ENCODE results near the gene RPP30.
"Not testable (repeated sequence)": the region's sequence is repeated elsewhere in the genome, so short reads cannot be mapped to it uniquely, and the experiment has no call there.

RPP30 gene

GRCh38 chr10:90857635-90858460 lies 13.9 kb upstream of the RPP30 start, which contains the start of gene HTR7:
Gene HTR7, minus strand, starts transcription at chr10:90858039. Its CDS starts 368 bp downstream, at chr10:90857671.
- peaks cover 32 to 66% of the 10 kb centered on the region in 2 donors for H3K27me3 Mint-ChIP-seq

GRCh38 chr10:90858461-90858968 lies 13.3 kb upstream of the RPP30 start:
- Mint-ChIP-seq H3K27me3 (peaks cover 32 to 66% of the 10 kb centered on the region in 2 donors), H3K4me3 (peak overlapping the region; percentile 89 to 92), H3K27ac (peak overlapping the region; percentile 28 to 88), H3K4me1 (ENCODE audit: low read depth in 2 of 2) (peaks cover 8 to 10% of the 10 kb centered on the region in 2 donors), H3K9me3 (no peaks in the 10 kb centered on the region), H3K36me3 (ENCODE audit: insufficient read depth) (peaks cover 4% of the 10 kb centered on the region)
- DNase-seq (no peak), ATAC-seq (replicated peaks) (no peak)

More at GRCh38 chr10:90857635-90858460, 13.9 kb upstream of the RPP30 start, which contains the start of gene HTR7:
- Mint-ChIP-seq H3K4me1 (ENCODE audit: low read depth in 2 of 2) (peaks cover 8 to 10% of the 10 kb centered on the region in 2 donors), H3K36me3 (ENCODE audit: insufficient read depth) (peaks cover 4% of the 10 kb centered on the region), H3K9me3 (no peaks in the 10 kb centered on the region), H3K4me3 (peak within 1 kb of the TSS; percentile 89 to 92), H3K27ac (peak within 1 kb of the TSS; percentile 28 to 88)
- ATAC-seq (replicated peaks) (peak; percentile 87), DNase-seq (peak; percentile 46 to 62 (median 56))

DNA sequence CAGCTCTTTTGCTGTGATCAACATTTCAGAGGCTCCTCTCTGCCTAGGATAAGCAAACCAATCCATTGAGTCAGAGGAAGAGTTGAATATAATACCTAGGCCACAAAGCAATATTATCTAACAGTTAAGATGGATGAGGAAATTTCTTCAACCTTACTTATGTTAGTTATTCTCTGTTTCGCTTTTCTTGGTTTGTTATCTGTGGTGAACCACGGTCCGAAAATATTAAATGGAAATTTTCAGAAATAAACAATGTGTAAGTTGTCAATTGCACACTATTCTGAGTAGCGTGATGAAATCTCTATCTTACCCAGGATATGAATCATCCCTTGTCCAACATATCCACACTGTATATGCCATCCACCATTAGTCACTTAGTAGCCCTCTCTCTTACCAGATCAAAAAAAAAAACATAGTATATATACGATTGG lies 12.4 kb upstream of the RPP30 start:
- ATAC-seq (replicated peaks) = no peak
- peaks cover 32 to 66% of the 10 kb centered on the region in 2 donors for H3K27me3 Mint-ChIP-seq
- no peaks in the 10 kb centered on the region for H3K9me3 Mint-ChIP-seq

GRCh38 chr10:90860790-90861189 lies 11.0 kb upstream of the RPP30 start:
- no peaks in the 10 kb centered on the region for H3K9me3 Mint-ChIP-seq
- peaks cover 8 to 10% of the 10 kb centered on the region in 2 donors for H3K4me1 Mint-ChIP-seq (ENCODE audit: low read depth in 2 of 2)
- no peak overlapping the region for H3K4me3 Mint-ChIP-seq
- H3K36me3 Mint-ChIP-seq (ENCODE audit: insufficient read depth) = peaks cover 4% of the 10 kb centered on the region
- no peak for ATAC-seq (replicated peaks)
- no peak for DNase-seq
- H3K27me3 Mint-ChIP-seq = peaks cover 31 to 52% of the 10 kb centered on the region in 2 donors
- no peak overlapping the region for H3K27ac Mint-ChIP-seq

More for the DNA sequence above, 12.4 kb upstream of the RPP30 start:
- peaks cover 8 to 10% of the 10 kb centered on the region in 2 donors for H3K4me1 Mint-ChIP-seq (ENCODE audit: low read depth in 2 of 2)
- H3K27ac Mint-ChIP-seq = no peak overlapping the region
- H3K36me3 Mint-ChIP-seq (ENCODE audit: insufficient read depth) = peaks cover 4% of the 10 kb centered on the region
- no peak for DNase-seq
- peak overlapping the region in 1 of 2 donors; percentile 89 for H3K4me3 Mint-ChIP-seq

DNA sequence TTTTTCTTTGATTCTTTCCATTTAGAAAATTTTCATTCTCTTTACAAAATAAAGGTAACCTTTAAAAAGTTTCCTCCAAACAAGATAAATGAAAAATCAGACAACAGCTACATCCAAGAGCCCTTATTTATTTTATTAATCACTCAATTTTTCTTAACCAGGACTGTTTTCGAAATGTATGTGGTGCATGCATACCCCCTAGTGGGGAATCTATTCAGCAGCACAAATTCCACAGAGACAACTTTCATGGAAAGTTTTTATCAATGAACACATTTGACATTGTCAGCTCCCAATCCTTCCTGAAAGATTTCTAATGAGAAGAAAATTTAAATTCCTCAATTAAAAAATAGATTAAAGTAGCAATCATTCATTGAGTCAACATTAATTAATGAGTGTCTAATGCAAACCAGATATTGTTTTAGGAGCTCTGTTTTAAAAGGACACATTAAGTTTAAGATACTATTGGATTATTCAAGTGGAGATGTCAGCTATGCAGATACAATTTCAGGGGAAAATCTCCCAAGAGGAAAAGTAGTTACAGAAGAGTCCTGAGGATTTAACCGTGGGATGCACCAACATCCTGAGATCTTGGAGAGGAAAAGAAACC lies 8.8 kb upstream of the RPP30 start:
- no peak for DNase-seq
- Mint-ChIP-seq H3K27me3 (peaks cover 38 to 43% of the 10 kb centered on the region in 2 donors), H3K36me3 (ENCODE audit: insufficient read depth) (no peaks in the 10 kb centered on the region)

DNA sequence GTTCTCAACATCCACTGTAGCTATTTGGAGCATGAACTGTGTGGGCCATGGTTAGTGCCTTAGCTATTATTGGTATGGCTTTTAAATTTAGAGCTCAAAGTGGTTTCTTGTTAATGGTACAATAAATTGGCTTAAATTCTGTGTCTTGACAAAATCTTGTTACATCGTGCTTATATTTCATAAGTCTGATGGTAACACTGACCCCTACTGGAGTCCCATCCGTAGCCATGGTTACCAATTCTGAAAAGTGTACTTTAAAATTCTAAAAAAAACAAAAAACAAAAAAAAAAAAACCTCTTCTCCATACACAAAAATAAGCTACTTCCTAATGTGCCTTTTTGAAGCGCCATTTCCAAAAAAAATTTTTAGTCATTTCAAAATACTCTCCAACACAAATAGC lies 6.4 kb upstream of the RPP30 start:
- Mint-ChIP-seq H3K4me1 (ENCODE audit: low read depth in 2 of 2) (peaks cover 1% of the 10 kb centered on the region in 2 donors), H3K9me3 (no peaks in the 10 kb centered on the region), H3K36me3 (ENCODE audit: insufficient read depth) (no peaks in the 10 kb centered on the region), H3K27ac (no peak overlapping the region), H3K4me3 (no peak overlapping the region), H3K27me3 (peaks cover 58 to 61% of the 10 kb centered on the region in 2 donors)
- DNase-seq = no peak
- no peak for ATAC-seq (replicated peaks)

More for the DNA sequence above, 8.8 kb upstream of the RPP30 start:
- peaks cover 4% of the 10 kb centered on the region in 2 donors for H3K4me1 Mint-ChIP-seq (ENCODE audit: low read depth in 2 of 2)
- H3K27ac Mint-ChIP-seq = no peak overlapping the region
- H3K9me3 Mint-ChIP-seq = no peaks in the 10 kb centered on the region
- ATAC-seq (replicated peaks) = no peak
- H3K4me3 Mint-ChIP-seq = no peak overlapping the region

DNA sequence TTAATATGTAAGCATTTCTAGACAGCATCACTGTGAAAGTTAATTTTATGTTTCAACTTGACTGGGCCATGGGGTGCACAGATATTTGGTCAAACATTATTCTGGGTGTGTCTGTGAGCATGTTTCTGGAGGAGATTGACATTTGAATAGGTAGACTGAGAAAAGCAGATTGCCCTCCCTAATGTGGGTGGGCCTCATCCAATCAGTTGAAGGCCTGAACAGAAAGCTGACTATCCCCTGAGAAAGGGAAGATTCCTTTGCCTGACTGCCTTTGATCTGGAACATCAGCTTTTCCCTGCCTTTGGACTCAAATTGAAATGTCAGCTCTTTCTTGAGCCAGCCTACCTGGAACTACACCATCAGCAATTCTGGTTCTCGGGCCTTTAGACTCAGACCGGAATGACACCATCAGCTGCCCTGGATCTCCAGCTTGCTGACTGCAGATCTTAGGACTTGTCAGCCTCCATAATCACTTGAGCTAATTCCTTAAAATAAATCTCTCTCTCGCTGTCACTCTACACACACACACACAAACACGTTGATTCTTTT lies 5.7 kb upstream of the RPP30 start:
- Mint-ChIP-seq H3K27me3 (peaks cover 55 to 58% of the 10 kb centered on the region in 2 donors), H3K27ac (no peak overlapping the region), H3K9me3 (no peaks in the 10 kb centered on the region), H3K4me3 (no peak overlapping the region), H3K4me1 (ENCODE audit: low read depth in 2 of 2) (peaks cover 2 to 7% of the 10 kb centered on the region in 2 donors), H3K36me3 (ENCODE audit: insufficient read depth) (no peaks in the 10 kb centered on the region)
- ATAC-seq (replicated peaks) (no peak), DNase-seq (no peak)

DNA sequence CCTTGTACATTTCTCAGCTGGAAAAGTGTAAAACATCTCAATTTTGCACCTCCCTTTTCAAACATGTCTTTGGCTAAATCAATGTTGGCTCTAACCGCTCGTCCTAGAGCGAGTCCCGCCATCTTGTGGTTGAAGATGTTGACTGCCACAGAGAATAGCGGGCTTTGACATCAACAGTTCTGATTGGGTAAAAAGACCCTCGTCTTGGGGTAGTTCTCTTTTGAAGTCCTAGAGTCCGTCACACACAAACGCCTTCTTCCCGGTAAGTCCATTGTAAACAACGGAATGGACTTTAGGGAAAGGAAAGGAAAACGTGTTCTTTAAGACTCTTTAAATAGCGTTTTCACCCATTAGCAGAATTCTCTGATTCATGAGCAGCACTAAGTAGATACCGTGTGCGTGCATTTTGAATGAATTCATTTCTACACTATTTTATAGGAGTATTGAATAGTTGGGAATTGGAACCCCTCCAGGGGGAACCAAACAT lies 452 bp upstream of the RPP30 start:
- peaks cover 33 to 37% of the 10 kb centered on the region in 2 donors for H3K27me3 Mint-ChIP-seq
- no peaks in the 10 kb centered on the region for H3K9me3 Mint-ChIP-seq
- peak; percentile 51 for ATAC-seq (replicated peaks)
- peak overlapping the region; percentile 90 to 97 for H3K4me3 Mint-ChIP-seq
- peaks cover 6% of the 10 kb centered on the region for H3K36me3 Mint-ChIP-seq (ENCODE audit: insufficient read depth)
- H3K4me1 Mint-ChIP-seq (ENCODE audit: low read depth in 2 of 2) = peaks cover 17 to 35% of the 10 kb centered on the region in 2 donors
- peak overlapping the region; percentile 82 to 95 for H3K27ac Mint-ChIP-seq
- DNase-seq = peak in 1 of 3 experiments; percentile 20

DNA sequence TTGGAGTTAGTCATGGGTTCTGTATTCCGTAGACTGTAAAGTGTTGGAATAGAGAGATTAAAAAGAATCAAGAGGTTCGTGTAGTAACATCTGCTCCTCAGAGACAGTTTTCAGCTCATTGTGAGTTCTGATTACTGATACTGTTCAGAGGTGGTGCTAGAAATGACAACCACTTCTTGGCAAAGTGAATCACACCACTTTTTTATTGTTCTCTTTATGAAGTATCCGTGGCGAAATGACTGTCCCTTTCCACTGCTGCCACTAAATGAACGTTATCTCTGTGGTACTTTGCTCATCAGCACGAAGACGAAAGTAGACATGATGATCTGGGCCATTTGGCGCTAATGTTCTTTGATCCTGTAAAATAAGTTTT lies 860 bp downstream of the RPP30 start:
- peak overlapping the region; percentile 82 to 95 for H3K27ac Mint-ChIP-seq
- H3K9me3 Mint-ChIP-seq = no peaks in the 10 kb centered on the region
- ATAC-seq (replicated peaks) (no peak), DNase-seq (no peak)
- H3K36me3 Mint-ChIP-seq (ENCODE audit: insufficient read depth) = peaks cover 10% of the 10 kb centered on the region
- peaks cover 27 to 31% of the 10 kb centered on the region in 2 donors for H3K27me3 Mint-ChIP-seq
- peaks cover 17 to 37% of the 10 kb centered on the region in 2 donors for H3K4me1 Mint-ChIP-seq (ENCODE audit: low read depth in 2 of 2)
- H3K4me3 Mint-ChIP-seq = peak overlapping the region; percentile 90 to 97

DNA sequence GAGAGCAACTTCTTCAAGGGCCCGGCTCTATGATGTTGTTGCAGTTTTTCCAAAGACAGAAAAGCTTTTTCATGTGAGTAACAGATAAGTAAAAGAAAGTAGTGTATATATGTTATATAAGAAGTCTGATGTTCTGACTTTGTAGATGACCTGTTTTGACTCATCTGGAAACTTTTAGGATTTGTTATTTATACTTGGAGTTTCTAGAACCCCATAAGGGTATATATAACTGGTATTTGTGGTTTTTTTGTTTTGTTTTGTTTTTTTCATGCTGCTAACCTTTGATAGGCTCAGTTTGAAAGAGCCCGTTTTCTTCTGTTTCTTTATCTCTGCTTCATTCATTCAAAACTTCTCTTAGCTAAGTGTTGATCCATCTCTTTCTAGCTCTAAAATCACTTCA lies 7.3 kb downstream of the RPP30 start:
- Mint-ChIP-seq H3K27ac (no peak overlapping the region), H3K4me3 (no peak overlapping the region), H3K36me3 (ENCODE audit: insufficient read depth) (peaks cover 37% of the 10 kb centered on the region), H3K4me1 (ENCODE audit: low read depth in 2 of 2) (peaks cover 2 to 11% of the 10 kb centered on the region in 2 donors), H3K27me3 (no peaks in the 10 kb centered on the region), H3K9me3 (no peaks in the 10 kb centered on the region)
- DNase-seq = no peak
- no peak for ATAC-seq (replicated peaks)

DNA sequence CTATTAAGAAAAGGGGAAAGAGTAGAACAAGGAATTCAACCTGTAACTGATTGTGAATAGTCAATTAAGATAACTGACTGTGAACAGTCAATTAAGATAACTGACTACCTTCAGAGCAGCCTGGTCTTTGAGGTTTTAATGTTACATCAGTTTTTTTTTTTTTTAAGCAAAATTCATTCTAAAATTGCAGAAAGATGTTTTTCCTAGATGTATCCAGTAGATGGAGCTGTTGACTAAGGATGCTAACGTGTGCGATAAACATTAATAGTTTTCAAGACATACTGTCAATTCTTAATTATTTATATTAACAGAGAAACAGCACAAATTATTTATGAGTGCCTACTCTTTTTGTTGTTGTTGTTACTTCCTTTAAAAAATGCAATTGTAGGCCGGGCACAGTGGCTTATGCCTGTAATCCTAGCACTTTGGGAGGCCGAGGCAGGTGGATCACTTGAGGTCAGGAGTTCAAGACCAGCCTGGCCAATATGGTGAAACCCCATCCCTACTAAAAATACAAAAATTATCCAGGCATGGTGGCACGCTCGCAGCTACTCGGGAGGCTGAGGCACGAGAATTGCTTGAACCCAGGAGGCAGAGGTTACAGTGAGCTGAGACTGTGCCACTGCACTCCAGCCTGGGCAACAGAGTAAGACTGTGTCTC lies 8.4 kb downstream of the RPP30 start:
- peaks cover 0 to 13% of the 10 kb centered on the region in 2 donors for H3K4me1 Mint-ChIP-seq (ENCODE audit: low read depth in 2 of 2)
- H3K9me3 Mint-ChIP-seq, H3K4me3 Mint-ChIP-seq, H3K27me3 Mint-ChIP-seq, H3K27ac Mint-ChIP-seq, DNase-seq: not testable (repeated sequence)
- peaks cover 38% of the 10 kb centered on the region for H3K36me3 Mint-ChIP-seq (ENCODE audit: insufficient read depth)
- peak; percentile 58 for ATAC-seq (replicated peaks)

DNA sequence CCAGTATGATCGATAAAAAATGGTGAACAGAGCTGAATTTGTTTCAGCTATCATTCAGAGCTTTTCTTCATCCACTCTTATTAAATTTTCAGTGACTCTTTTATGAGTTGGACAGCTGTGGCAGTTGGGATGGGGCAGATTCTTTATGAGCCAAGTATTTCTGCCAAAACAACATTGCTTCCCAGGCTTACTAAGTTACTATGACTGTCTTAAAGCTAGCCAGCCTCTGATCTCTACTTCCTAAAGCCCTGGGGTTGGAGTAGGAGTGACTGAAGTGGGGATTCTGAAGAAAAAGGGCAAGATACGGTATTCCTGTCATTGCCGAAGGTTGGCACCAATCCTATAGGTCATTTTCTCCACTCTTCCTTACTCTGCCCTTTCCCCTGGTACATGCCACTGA lies 12.7 kb downstream of the RPP30 start:
- H3K9me3 Mint-ChIP-seq = no peaks in the 10 kb centered on the region
- no peak for ATAC-seq (replicated peaks)

GRCh38 chr10:90885176-90885575 lies 13.4 kb downstream of the RPP30 start:
- H3K36me3 Mint-ChIP-seq (ENCODE audit: insufficient read depth) = peaks cover 65% of the 10 kb centered on the region
- ATAC-seq (replicated peaks) = no peak
- no peaks in the 10 kb centered on the region for H3K27me3 Mint-ChIP-seq
- no peak overlapping the region for H3K27ac Mint-ChIP-seq
- peaks cover 2 to 14% of the 10 kb centered on the region in 2 donors for H3K4me1 Mint-ChIP-seq (ENCODE audit: low read depth in 2 of 2)
- H3K9me3 Mint-ChIP-seq = no peaks in the 10 kb centered on the region
- DNase-seq = no peak
- H3K4me3 Mint-ChIP-seq = no peak overlapping the region

More for the DNA sequence above, 12.7 kb downstream of the RPP30 start:
- no peaks in the 10 kb centered on the region for H3K27me3 Mint-ChIP-seq
- no peak overlapping the region for H3K27ac Mint-ChIP-seq
- H3K4me1 Mint-ChIP-seq (ENCODE audit: low read depth in 2 of 2) = peaks cover 2 to 14% of the 10 kb centered on the region in 2 donors
- H3K36me3 Mint-ChIP-seq (ENCODE audit: insufficient read depth) = peaks cover 61% of the 10 kb centered on the region
- H3K4me3 Mint-ChIP-seq = no peak overlapping the region
- DNase-seq = no peak
